Mesothelial cell of epicardium (in vitro differentiated cells): ENCODE data around the gene IL1B. TPM values are rescaled to one million over a fixed set of nuclear protein-coding genes. Genes with fewer than 3 reads are reported as not detected.
"Not testable (repeated sequence)": the region's sequence is repeated elsewhere in the genome, so short reads cannot be mapped to it uniquely, and the experiment has no call there.

Source experiments
- DNase-seq, 2 experiments: peaks; one replicate each; pipeline ENCODE4 v3.0.0; 2021; ENCODE audit warnings: low spot score in 2 of 2; ENCODE audit not compliant: unreplicated experiment in 2 of 2
- H3K27ac Mint-ChIP-seq: 2 replicates; pipeline ENCODE4 v1.8.0; 2021; ENCODE audit warnings: mixed read lengths
- H3K27me3 Mint-ChIP-seq: 2 replicates; pipeline ENCODE4 v1.8.0; 2021; ENCODE audit warnings: low read depth, mixed read lengths
- H3K36me3 Mint-ChIP-seq: 2 replicates; pipeline ENCODE4 v1.8.0; 2021; ENCODE audit warnings: mixed read lengths
- H3K4me1 Mint-ChIP-seq: 2 replicates; pipeline ENCODE4 v1.8.0; 2021; ENCODE audit warnings: mixed read lengths
- H3K4me3 Mint-ChIP-seq: 2 replicates; pipeline ENCODE4 v1.8.0; 2021; ENCODE audit warnings: mild to moderate bottlenecking, moderate library complexity, mixed read lengths
- H3K9me3 Mint-ChIP-seq: 2 replicates; pipeline ENCODE4 v1.8.0; 2021; ENCODE audit warnings: mixed read lengths
- total RNA-seq: library from RNA; stranded (reverse); gene quantifications from 3 replicates; pipeline ENCODE4 v1.2.1, GENCODE V29; 2021
- TF ChIP-seq, protein P1 (sequence below): fragments of 200-600 bp; sonication (generic); IDR thresholded peaks from one replicate; pipeline ENCODE4 v1.5.0; 2021; ENCODE audit warnings: antibody characterized with exemption; ENCODE audit not compliant: unreplicated experiment

The IL1B gene
- total RNA-seq, 1 donor from 2014 or later: 1.3 TPM

DNA sequence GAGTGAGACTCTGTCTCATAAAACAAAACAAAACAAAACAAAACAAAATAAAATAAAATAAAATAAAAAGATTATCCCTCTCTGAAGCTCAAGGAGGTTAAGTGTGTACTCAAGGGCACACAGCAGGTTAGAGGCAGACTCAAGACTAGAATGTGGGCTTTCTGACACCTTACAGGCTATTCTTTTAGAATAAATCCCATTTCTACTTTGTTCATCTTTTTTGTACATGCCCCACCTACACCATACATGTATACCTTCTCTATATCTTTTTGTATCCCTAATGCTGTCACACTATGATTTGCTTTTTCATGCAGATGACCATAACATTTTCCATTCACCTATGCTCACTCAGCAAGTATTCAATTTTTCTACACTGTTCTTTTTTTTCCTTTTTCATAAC is 2.6 kb downstream of the IL1B start:
- DNase-seq: no peak
- Mint-ChIP-seq H3K27ac (peak overlapping the region; percentile 55), H3K36me3 (no peaks in the 10 kb centered on the region), H3K4me3 (no peak overlapping the region), H3K4me1 (peaks cover 34% of the 10 kb centered on the region), H3K9me3 (no peaks in the 10 kb centered on the region), H3K27me3 (peaks cover 2% of the 10 kb centered on the region)
- TF ChIP-seq, protein P1, sequence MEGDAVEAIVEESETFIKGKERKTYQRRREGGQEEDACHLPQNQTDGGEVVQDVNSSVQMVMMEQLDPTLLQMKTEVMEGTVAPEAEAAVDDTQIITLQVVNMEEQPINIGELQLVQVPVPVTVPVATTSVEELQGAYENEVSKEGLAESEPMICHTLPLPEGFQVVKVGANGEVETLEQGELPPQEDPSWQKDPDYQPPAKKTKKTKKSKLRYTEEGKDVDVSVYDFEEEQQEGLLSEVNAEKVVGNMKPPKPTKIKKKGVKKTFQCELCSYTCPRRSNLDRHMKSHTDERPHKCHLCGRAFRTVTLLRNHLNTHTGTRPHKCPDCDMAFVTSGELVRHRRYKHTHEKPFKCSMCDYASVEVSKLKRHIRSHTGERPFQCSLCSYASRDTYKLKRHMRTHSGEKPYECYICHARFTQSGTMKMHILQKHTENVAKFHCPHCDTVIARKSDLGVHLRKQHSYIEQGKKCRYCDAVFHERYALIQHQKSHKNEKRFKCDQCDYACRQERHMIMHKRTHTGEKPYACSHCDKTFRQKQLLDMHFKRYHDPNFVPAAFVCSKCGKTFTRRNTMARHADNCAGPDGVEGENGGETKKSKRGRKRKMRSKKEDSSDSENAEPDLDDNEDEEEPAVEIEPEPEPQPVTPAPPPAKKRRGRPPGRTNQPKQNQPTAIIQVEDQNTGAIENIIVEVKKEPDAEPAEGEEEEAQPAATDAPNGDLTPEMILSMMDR: no peak

DNA sequence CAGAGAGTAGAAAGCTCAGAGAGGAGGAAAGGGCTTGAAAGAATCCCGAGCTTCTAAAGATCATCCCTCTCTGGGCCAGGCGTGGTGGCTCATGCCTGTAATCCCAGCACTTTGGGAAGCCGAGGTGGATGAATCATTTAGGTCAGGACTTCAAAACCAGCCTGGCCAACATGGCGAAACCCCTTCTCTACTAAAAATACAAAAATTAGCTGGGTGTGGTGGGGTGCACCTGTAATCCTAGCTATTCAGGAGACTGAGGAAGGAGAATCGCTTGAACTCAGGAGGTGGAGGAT is 3.0 kb downstream of the IL1B start:
- H3K9me3 Mint-ChIP-seq, H3K27me3 Mint-ChIP-seq, H3K36me3 Mint-ChIP-seq, H3K4me3 Mint-ChIP-seq, DNase-seq: not testable (repeated sequence)
- Mint-ChIP-seq H3K27ac (peak overlapping the region; percentile 66), H3K4me1 (peaks cover 34% of the 10 kb centered on the region)

DNA sequence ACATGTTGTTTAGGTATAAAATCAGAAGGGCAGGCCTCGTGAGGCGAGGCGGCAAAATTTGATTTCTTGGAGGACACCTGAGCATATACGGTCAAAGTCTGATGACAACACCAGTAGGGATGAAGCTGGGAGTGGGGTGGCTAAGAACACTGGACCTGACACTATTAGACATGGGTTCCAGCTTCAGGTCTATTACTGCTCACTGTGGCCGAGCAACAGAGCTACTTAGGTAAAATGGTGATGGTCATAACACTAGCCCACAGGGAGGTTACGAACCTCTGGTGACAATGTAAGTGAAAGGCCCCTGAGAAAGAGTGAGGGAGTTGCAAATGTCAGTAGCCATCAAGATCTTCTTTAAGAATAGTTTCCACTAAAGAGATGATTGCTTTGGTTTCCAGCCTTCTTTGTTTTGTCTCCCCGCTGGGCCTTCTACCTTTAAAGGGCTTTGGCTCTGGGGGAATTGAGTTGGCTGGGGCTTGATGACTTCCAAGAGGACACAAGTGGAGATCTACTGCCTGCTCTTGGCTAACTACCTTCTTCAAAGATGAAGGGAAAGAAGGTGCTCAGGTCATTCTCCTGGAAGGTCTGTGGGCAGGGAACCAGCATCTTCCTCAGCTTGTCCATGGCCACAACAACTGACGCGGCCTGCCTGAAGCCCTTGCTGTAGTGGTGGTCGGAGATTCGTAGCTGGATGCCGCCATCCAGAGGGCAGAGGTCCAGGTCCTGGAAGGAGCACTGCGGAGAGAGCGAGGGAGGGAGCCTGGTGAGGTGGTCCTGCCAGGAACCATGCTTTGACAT is 3.5 kb downstream of the IL1B start:
- DNase-seq: no peak
- no peaks in the 10 kb centered on the region for H3K9me3 Mint-ChIP-seq
- H3K4me1 Mint-ChIP-seq: peaks cover 34% of the 10 kb centered on the region
- H3K4me3 Mint-ChIP-seq: no peak overlapping the region
- TF ChIP-seq, protein P1: no peak
- no peaks in the 10 kb centered on the region for H3K36me3 Mint-ChIP-seq
- H3K27me3 Mint-ChIP-seq: no peaks in the 10 kb centered on the region
- H3K27ac Mint-ChIP-seq: peak overlapping the region; percentile 66

DNA sequence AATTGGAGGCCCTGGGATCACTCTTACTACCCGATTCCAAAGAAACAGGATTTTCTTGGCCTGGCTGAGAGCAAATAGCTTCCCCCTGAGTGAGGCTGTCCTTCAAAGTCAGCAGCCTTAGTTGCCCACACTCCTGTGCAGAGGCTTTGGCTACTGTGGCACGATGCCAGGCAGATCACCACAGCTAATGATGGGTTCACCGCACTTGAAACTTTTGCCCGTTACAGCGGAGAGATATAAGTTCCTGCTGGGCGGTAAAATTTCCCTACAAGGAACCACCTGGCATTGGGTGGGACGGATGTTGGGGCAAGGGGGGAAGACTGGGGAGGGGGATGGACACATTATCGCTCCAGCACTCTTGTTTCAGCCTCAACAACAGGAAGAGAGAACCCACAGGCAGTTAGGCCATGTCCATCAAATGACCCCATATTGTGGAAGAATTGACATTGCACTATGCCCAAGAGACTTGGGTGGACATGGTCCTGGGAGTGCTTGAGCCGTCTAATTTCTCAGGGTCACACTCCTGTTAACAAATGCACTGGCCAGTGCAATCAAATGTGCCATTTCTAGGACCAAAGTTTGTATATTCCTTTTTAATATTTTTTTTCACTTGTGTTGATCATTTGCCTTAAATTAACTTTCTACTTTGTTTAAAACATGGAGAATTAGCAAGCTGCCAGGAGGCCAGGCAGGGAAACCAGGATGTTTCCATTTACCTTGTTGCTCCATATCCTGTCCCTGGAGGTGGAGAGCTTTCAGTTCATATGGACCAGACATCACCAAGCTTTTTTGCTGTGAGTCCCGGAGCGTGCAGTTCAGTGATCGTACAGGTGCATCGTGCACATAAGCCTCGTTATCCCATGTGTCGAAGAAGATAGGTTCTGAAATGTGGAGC is 4.4 kb downstream of the IL1B start:
- Mint-ChIP-seq H3K27me3 (no peaks in the 10 kb centered on the region), H3K9me3 (no peaks in the 10 kb centered on the region), H3K4me1 (peaks cover 34% of the 10 kb centered on the region), H3K36me3 (no peaks in the 10 kb centered on the region), H3K27ac (no peak overlapping the region), H3K4me3 (no peak overlapping the region)
- TF ChIP-seq, protein P1: no peak
- no peak for DNase-seq

DNA sequence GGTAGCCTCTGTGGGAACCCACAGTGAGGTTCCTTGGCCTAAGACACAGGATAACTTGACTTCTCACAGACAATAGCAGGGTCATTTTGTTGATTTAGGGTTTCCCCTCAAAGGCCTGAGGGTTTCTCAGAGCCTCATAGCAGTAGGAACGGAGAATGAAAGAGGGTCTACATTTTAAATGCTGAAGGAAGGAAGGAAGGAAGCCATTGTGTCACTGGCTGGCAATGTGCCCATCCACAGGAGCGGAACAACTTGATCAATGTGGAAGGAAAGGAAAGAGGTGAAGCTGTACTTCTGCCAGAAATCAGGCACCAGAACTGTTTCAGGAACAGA is 5.1 kb downstream of the IL1B start:
- Mint-ChIP-seq H3K36me3 (no peaks in the 10 kb centered on the region), H3K9me3 (no peaks in the 10 kb centered on the region), H3K4me1 (peaks cover 30% of the 10 kb centered on the region), H3K27ac (no peak overlapping the region), H3K4me3 (no peak overlapping the region), H3K27me3 (no peaks in the 10 kb centered on the region)
- no peak for DNase-seq
- TF ChIP-seq, protein P1: no peak
